Glutamatergic neuron (in vitro differentiated cells): ENCODE results near the gene FRAS1. TPM values are rescaled to one million over a fixed set of nuclear protein-coding genes. Genes with fewer than 3 reads are reported as not detected.
"Not testable (repeated sequence)": the region's sequence is repeated elsewhere in the genome, so short reads cannot be mapped to it uniquely, and the experiment has no call there.

Experiments used
- DNase-seq: peaks from one replicate; pipeline ENCODE4 v3.0.0; 2022
- H3K27ac Mint-ChIP-seq: one replicate; pipeline ENCODE4 v1.8.0; 2020; ENCODE audit warnings: mild to moderate bottlenecking, mixed read lengths, inconsistent platforms; ENCODE audit not compliant: unreplicated experiment
- H3K27me3 Mint-ChIP-seq: one replicate; pipeline ENCODE4 v1.8.0; 2020; ENCODE audit warnings: mild to moderate bottlenecking, moderate library complexity, mixed read lengths, inconsistent platforms; ENCODE audit not compliant: unreplicated experiment
- H3K36me3 Mint-ChIP-seq: one replicate; pipeline ENCODE4 v1.8.0; 2020; ENCODE audit warnings: mild to moderate bottlenecking, mixed read lengths, inconsistent platforms; ENCODE audit not compliant: unreplicated experiment
- H3K4me1 Mint-ChIP-seq: one replicate; pipeline ENCODE4 v1.8.0; 2020; ENCODE audit warnings: mild to moderate bottlenecking, low read depth, mixed read lengths, inconsistent platforms; ENCODE audit not compliant: unreplicated experiment
- H3K4me3 Mint-ChIP-seq: one replicate; pipeline ENCODE4 v1.8.0; 2020; ENCODE audit warnings: mild to moderate bottlenecking, mixed read lengths, inconsistent platforms; ENCODE audit not compliant: unreplicated experiment
- H3K9me3 Mint-ChIP-seq: one replicate; pipeline ENCODE4 v1.8.0; 2020; ENCODE audit warnings: mild to moderate bottlenecking, moderate library complexity, mixed read lengths, inconsistent platforms; ENCODE audit not compliant: unreplicated experiment
- total RNA-seq: library from RNA; stranded (reverse); fragmentation: NEBNext Ultra II Directional; extraction: Animal tissue kit (Norgen Biotek cat#: 25700); gene quantifications from one replicate; pipeline ENCODE4 v1.2.1, GENCODE V29; 2021; ENCODE audit not compliant: unreplicated experiment
- TF ChIP-seq, protein P1 (sequence below): fragments of 200-600 bp; sonication (generic); IDR thresholded peaks from one replicate; pipeline ENCODE4 v1.5.0; 2021; ENCODE audit not compliant: partially characterized antibody, unreplicated experiment

The FRAS1 gene
- total RNA-seq, 1 donor from 2014 or later: 18.7 TPM

DNA sequence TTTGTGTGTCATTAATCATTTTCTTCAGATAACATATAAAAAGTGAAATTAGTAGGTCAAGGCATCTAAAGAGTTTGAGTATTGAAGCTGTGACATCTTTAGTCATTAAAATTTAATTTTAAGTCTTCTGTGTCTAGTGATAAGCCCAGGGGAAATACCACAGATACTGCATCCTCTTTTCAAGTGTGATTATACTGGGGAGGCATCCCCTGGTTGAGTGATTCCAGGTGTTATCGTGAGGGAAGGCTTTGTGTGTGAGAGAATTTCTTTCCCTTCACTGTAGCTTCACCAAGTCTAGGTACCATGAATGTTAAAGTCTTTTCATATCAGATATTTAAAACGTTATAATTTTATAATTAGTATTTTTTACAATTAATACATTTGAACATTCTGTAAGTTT is 193.4 kb downstream of the FRAS1 start:
- Mint-ChIP-seq H3K27ac (no peak overlapping the region), H3K27me3 (peaks cover 2% of the 10 kb centered on the region), H3K4me3 (no peak overlapping the region), H3K9me3 (peaks cover 7% of the 10 kb centered on the region), H3K36me3 (peaks cover 22% of the 10 kb centered on the region), H3K4me1 (no peaks in the 10 kb centered on the region)
- TF ChIP-seq, protein P1, sequence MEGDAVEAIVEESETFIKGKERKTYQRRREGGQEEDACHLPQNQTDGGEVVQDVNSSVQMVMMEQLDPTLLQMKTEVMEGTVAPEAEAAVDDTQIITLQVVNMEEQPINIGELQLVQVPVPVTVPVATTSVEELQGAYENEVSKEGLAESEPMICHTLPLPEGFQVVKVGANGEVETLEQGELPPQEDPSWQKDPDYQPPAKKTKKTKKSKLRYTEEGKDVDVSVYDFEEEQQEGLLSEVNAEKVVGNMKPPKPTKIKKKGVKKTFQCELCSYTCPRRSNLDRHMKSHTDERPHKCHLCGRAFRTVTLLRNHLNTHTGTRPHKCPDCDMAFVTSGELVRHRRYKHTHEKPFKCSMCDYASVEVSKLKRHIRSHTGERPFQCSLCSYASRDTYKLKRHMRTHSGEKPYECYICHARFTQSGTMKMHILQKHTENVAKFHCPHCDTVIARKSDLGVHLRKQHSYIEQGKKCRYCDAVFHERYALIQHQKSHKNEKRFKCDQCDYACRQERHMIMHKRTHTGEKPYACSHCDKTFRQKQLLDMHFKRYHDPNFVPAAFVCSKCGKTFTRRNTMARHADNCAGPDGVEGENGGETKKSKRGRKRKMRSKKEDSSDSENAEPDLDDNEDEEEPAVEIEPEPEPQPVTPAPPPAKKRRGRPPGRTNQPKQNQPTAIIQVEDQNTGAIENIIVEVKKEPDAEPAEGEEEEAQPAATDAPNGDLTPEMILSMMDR: no peak
- DNase-seq: no peak

DNA sequence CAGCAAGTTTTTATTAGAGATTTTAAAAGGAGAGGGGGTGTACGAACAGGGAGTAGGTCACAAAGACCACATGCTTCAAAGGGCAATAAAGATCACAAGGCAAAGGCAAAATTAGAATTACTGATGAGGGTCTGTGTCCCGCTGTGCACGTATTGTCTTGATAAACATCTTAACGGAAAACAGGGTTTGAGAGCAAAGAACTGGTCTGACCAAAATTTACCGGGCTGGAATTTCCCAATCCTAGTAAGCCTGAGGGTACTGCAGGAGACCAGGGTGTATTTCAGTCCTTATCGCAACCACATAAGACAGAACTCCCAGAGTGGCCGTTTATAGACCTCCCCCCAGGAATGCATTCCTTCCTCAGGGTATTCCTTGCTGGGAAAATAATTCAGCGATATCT is 195.7 kb downstream of the FRAS1 start:
- H3K27me3 Mint-ChIP-seq, H3K4me3 Mint-ChIP-seq, DNase-seq, H3K9me3 Mint-ChIP-seq, H3K4me1 Mint-ChIP-seq, H3K27ac Mint-ChIP-seq: not testable (repeated sequence)
- H3K36me3 Mint-ChIP-seq: peaks cover 22% of the 10 kb centered on the region

DNA sequence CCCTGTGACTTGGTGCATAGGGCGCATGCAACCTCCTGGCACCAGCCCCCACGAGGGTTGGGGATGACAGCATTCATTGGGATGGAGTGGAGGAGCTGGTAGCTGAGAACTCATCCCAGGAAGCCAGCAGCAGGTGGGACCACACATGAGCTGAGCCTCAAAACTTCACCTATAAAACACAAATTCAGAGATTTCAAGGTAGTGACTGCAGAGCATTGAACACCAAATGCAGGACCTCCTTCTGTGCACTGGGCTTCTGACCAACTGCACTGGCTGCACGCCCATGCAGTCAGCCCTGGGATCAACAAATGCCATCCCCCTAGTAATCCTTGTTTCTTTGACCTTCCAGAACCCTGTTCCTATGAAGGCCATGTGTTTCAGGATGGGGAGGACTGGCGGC is 197.8 kb downstream of the FRAS1 start:
- Mint-ChIP-seq H3K9me3 (peaks cover 7% of the 10 kb centered on the region), H3K36me3 (peaks cover 22% of the 10 kb centered on the region), H3K27me3 (peaks cover 2% of the 10 kb centered on the region), H3K27ac (no peak overlapping the region), H3K4me1 (no peaks in the 10 kb centered on the region), H3K4me3 (no peak overlapping the region)
- TF ChIP-seq, protein P1: no peak
- DNase-seq: no peak

DNA sequence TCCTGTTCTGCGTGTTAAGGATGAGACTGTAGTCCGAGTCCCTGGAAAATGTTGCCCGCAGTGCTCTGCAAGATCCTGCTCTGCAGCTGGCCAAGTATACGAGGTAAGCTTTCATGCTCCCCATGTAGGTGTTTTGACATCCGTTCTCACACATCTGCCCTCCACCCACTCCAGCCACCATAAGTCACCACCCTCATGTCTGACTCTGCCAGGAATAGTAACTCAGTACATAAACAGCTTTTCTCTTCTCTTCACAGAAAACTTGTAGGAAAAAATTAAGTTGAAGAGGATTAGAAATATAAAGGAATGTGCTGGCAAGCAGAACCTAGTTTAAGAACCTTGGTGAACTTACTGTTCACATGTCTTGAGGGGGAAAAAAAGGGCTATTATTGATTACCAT is 207.9 kb downstream of the FRAS1 start:
- Mint-ChIP-seq H3K9me3 (peaks cover 4% of the 10 kb centered on the region), H3K36me3 (peaks cover 7% of the 10 kb centered on the region), H3K4me1 (no peaks in the 10 kb centered on the region), H3K27ac (no peak overlapping the region), H3K27me3 (peaks cover 2% of the 10 kb centered on the region), H3K4me3 (no peak overlapping the region)
- DNase-seq: no peak
- TF ChIP-seq, protein P1: no peak

DNA sequence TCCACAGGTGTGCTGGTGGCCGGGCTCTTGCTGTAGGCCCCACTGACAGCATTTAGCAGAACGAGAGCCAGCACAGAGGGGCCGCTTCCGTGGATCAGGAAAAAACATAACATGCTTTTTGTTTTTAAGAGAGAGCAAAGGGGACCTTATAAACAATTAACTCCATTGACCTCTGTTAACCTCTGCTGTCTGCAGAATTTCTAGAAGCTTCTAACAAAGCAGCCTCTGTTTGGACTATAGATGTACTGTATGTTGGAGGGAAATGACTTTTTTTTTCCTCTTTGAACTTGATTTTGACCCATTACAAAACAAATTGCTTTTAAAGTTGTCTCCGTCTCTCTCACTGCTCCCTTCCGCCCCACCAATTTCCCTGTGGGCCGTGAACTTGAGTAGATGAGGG is 210.7 kb downstream of the FRAS1 start:
- Mint-ChIP-seq H3K36me3 (peaks cover 7% of the 10 kb centered on the region), H3K4me3 (no peak overlapping the region)

More for the DNA sequence above, 210.7 kb downstream of the FRAS1 start:
- Mint-ChIP-seq H3K4me1 (no peaks in the 10 kb centered on the region), H3K9me3 (peaks cover 4% of the 10 kb centered on the region), H3K27me3 (peaks cover 2% of the 10 kb centered on the region), H3K27ac (no peak overlapping the region)
- TF ChIP-seq, protein P1: no peak
- DNase-seq: no peak
